Nephron progenitor cell (in vitro differentiated cells): Measurements from ENCODE around the gene ERICH6.

Experiments used
- DNase-seq: peaks from one replicate; pipeline ENCODE4 v3.0.0; 2021
- H3K27ac Mint-ChIP-seq: 2 replicates; pipeline ENCODE4 v1.8.0; 2021; ENCODE audit warnings: mild to moderate bottlenecking, moderate library complexity, mixed read lengths
- H3K27me3 Mint-ChIP-seq: 2 replicates; pipeline ENCODE4 v1.8.0; 2021; ENCODE audit warnings: mild to moderate bottlenecking, low read depth, mixed read lengths; ENCODE audit not compliant: poor library complexity
- H3K36me3 Mint-ChIP-seq: 2 replicates; pipeline ENCODE4 v1.8.0; 2021; ENCODE audit warnings: low read depth, mixed read lengths
- H3K4me1 Mint-ChIP-seq: 2 replicates; pipeline ENCODE4 v1.8.0; 2021; ENCODE audit warnings: mixed read lengths
- H3K4me3 Mint-ChIP-seq: 2 replicates; pipeline ENCODE4 v1.8.0; 2021; ENCODE audit warnings: mild to moderate bottlenecking, moderate library complexity, mixed read lengths
- H3K9me3 Mint-ChIP-seq: 2 replicates; pipeline ENCODE4 v1.8.0; 2021; ENCODE audit warnings: mild to moderate bottlenecking, moderate library complexity, mixed read lengths
- CTCF ChIP-seq: fragments of 200-600 bp; sonication (generic); IDR thresholded peaks from 2 replicates; pipeline ENCODE4 v1.5.0; 2021; ENCODE audit warnings: antibody characterized with exemption

ERICH6 gene

GRCh38 chr3:150746791-150747590 is 43.3 kb upstream of the ERICH6 start:
- peaks cover 4% of the 10 kb centered on the region for H3K27me3 Mint-ChIP-seq
- peak overlapping the region; percentile 80 for H3K27ac Mint-ChIP-seq
- no peak for TF ChIP-seq CTCF
- peaks cover 74% of the 10 kb centered on the region for H3K4me1 Mint-ChIP-seq
- peaks cover 25% of the 10 kb centered on the region for H3K36me3 Mint-ChIP-seq
- H3K9me3 Mint-ChIP-seq = no peaks in the 10 kb centered on the region
- no peak for DNase-seq
- H3K4me3 Mint-ChIP-seq = no peak overlapping the region

DNA sequence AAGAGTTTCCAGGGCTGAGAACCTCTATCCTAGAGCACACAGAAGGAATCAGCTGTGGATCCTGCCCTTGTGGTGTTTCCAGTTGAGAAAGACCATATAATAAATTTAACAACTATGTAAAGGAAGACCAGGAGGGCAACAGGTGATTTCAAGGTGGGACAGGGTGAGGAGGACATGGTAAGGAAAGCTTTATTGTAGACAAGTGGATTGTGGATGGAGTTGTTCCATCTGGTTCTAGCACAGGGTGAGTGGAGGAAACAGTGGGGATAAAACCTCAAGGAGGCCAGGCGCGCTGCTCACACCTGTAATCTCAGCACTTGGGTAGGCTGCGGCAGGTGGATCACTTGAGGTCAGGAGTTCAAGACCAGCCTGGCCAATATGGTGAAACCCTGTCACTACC is 42.1 kb upstream of the ERICH6 start:
- peaks cover 63% of the 10 kb centered on the region for H3K4me1 Mint-ChIP-seq
- H3K27me3 Mint-ChIP-seq = peaks cover 3% of the 10 kb centered on the region
- no peak for DNase-seq
- H3K27ac Mint-ChIP-seq = peak overlapping the region; percentile 29
- no peak overlapping the region for H3K4me3 Mint-ChIP-seq
- no peak for TF ChIP-seq CTCF
- no peaks in the 10 kb centered on the region for H3K9me3 Mint-ChIP-seq
- peaks cover 34% of the 10 kb centered on the region for H3K36me3 Mint-ChIP-seq

GRCh38 chr3:150744919-150745211 is 41.1 kb upstream of the ERICH6 start:
- H3K27me3 Mint-ChIP-seq = peaks cover 3% of the 10 kb centered on the region
- H3K4me3 Mint-ChIP-seq = no peak overlapping the region
- peak overlapping the region; percentile 48 for H3K27ac Mint-ChIP-seq
- H3K36me3 Mint-ChIP-seq = peaks cover 36% of the 10 kb centered on the region
- TF ChIP-seq CTCF = no peak
- no peak for DNase-seq
- peaks cover 53% of the 10 kb centered on the region for H3K4me1 Mint-ChIP-seq
- no peaks in the 10 kb centered on the region for H3K9me3 Mint-ChIP-seq

- peaks cover 47% of the 10 kb centered on the region for H3K4me1 Mint-ChIP-seq
- DNase-seq = no peak
- H3K27me3 Mint-ChIP-seq = peaks cover 3% of the 10 kb centered on the region
- peaks cover 36% of the 10 kb centered on the region for H3K36me3 Mint-ChIP-seq
- H3K27ac Mint-ChIP-seq = no peak overlapping the region
- no peak overlapping the region for H3K4me3 Mint-ChIP-seq
- no peaks in the 10 kb centered on the region for H3K9me3 Mint-ChIP-seq
- no peak for TF ChIP-seq CTCF
Measured at GRCh38 chr3:150744041-150744918, 40.6 kb upstream of the ERICH6 start.

GRCh38 chr3:150743508-150743907 is 39.8 kb upstream of the ERICH6 start:
- no peaks in the 10 kb centered on the region for H3K9me3 Mint-ChIP-seq
- peaks cover 36% of the 10 kb centered on the region for H3K36me3 Mint-ChIP-seq
- H3K4me3 Mint-ChIP-seq = no peak overlapping the region
- peaks cover 3% of the 10 kb centered on the region for H3K27me3 Mint-ChIP-seq
- no peak for DNase-seq
- no peak for TF ChIP-seq CTCF
- no peak overlapping the region for H3K27ac Mint-ChIP-seq
- peaks cover 40% of the 10 kb centered on the region for H3K4me1 Mint-ChIP-seq
